GM12875 (cell line): Measurements from ENCODE around the gene UNC93B1.

Source experiments
- H3K4me3 ChIP-seq: one replicate; pipeline ENCODE4 v1.5.1; 2011; ENCODE audit warnings: low read depth, low read length, control low read depth
- TF ChIP-seq, protein P1 (sequence below): IDR thresholded peaks from 2 replicates; pipeline ENCODE4 v1.5.1; 2011; ENCODE audit warnings: low read depth, mild to moderate bottlenecking, control low read depth, inconsistent platforms, low read length, moderate library complexity, borderline replicate concordance; ENCODE audit not compliant: insufficient read depth

UNC93B1 gene

DNA sequence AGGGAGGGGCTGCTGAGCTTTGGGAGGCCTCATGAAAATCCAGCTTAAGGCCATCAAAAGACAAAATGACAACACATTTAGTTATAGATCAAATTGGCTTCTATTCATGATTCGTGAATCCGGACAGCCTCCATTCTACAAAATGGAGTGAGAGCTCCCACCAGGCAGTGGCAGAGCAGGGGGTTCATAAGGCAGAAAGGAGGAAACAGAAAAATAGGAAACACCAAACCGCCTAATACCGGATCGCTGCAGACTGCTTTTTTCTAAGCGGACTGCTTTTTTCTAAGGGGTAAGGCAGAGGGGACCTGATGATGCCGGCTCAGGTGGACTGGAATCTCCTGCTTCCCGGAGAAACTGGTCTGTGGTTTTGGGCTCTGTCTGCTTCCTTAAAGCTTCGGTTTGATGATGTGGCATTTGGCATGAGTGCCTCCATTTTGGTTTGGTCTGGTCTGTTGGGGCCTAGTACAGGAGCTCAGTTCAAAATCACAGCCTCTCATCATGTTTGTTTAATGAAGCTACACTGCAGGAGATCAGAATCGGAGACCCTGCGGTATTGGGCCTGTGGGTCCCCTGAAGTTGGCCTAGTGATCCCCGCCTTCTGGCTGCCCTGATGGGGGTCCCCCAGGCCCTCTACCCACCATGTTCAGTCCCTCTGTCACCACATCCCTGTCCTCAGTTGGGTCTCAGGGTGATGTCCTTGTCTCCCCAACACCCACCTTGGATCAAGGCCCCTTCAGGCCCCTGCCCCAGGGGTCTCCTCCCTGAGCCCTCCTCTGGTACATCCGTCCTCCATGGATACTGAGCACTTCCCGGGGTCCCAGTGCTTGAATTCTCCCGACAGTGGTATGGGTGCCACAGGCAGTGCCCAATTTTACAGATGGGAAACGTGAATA is 7.4 kb upstream of the UNC93B1 start:
- no peak overlapping the region for H3K4me3 ChIP-seq

DNA sequence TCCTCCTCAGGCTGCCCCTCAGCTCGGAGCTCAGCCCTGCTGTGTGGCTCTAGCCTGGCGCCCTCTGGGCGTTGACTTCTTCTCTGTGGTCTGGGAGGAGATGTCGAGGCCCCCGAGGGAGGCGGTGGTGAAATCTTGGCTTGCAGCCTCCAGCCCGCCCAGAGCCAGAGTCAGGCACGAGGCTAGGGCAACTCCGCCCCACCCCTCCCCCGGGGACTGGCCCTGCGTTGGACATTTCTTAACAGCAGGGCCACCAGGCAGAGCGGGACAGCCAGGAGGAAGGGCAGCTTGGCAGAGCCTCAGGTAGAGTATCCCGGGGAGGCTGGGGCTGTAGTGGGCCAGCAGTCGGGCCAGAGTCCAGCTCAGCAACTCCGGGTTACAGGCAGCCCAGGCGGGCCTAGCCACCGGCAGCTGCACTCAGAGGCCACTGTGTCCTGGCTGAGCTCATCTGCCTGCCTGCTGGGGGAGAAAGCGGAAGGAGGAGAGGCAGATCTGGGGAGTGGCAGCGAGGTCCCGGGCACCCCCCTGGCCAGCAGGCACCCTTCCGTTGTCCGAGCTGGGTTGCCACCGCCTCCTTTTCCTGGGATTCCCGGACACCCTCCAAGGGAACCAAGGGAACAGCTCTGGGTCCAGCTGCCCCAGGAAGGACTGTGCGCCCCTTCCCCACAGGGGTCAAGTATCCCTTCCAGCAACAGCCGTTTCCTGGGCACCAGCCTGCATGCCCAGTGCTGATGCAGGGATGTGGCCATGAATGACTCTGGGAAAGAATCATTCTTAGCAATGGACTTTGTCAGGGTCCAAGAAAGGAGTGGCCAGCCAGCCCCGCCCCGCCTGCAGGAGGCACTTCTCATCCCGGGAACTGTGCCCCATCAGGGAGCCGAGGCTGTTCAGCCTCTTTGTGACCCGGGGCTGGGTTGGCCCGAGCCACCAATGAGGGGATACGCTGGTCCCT is 6.5 kb upstream of the UNC93B1 start, which contains the start of gene ALDH3B1:
Gene ALDH3B1, plus strand, starts transcription at position 238 of the 952 bp plus-strand sequence. CDS start 4,971 bp downstream, outside the sequence.
- TF ChIP-seq, protein P1, sequence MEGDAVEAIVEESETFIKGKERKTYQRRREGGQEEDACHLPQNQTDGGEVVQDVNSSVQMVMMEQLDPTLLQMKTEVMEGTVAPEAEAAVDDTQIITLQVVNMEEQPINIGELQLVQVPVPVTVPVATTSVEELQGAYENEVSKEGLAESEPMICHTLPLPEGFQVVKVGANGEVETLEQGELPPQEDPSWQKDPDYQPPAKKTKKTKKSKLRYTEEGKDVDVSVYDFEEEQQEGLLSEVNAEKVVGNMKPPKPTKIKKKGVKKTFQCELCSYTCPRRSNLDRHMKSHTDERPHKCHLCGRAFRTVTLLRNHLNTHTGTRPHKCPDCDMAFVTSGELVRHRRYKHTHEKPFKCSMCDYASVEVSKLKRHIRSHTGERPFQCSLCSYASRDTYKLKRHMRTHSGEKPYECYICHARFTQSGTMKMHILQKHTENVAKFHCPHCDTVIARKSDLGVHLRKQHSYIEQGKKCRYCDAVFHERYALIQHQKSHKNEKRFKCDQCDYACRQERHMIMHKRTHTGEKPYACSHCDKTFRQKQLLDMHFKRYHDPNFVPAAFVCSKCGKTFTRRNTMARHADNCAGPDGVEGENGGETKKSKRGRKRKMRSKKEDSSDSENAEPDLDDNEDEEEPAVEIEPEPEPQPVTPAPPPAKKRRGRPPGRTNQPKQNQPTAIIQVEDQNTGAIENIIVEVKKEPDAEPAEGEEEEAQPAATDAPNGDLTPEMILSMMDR: no peak
- no peak within 1 kb of the TSS for H3K4me3 ChIP-seq

More for the DNA sequence above, 7.4 kb upstream of the UNC93B1 start:
- TF ChIP-seq, protein P1: no peak

DNA sequence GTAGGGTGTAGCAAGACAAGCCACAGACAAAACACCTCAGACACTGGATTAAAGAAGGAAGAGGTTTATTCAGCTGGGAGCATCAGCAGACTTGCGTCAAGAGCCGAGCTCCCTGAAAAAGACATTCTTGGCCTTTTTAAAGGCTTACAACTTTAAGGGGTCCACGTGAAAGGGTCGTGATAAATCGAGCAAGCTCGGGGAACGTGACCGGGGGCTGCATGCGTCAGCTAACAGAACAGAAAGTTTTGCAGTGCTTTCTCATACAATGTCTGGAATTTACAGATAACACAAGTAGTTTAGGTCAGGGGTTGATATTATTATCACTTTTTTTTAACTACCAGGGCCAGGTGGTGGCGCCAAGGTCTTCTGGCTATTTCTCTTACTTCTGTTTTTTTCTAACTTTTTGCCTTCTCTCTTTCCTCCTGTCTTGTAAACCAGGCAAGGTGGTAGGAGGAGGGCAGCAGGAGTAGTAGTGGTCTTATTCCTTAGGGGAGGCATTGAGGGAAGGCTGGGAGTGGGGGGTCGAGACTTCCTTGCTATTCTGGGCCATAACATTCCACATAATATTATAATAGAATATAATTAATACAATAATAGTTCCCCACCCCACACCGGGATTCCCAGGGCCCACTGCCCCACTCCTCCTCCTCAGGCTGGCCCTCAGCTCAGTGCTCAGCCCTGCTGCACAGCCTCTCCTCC is 5.6 kb upstream of the UNC93B1 start:
- TF ChIP-seq, protein P1: no peak
- no peak overlapping the region for H3K4me3 ChIP-seq

DNA sequence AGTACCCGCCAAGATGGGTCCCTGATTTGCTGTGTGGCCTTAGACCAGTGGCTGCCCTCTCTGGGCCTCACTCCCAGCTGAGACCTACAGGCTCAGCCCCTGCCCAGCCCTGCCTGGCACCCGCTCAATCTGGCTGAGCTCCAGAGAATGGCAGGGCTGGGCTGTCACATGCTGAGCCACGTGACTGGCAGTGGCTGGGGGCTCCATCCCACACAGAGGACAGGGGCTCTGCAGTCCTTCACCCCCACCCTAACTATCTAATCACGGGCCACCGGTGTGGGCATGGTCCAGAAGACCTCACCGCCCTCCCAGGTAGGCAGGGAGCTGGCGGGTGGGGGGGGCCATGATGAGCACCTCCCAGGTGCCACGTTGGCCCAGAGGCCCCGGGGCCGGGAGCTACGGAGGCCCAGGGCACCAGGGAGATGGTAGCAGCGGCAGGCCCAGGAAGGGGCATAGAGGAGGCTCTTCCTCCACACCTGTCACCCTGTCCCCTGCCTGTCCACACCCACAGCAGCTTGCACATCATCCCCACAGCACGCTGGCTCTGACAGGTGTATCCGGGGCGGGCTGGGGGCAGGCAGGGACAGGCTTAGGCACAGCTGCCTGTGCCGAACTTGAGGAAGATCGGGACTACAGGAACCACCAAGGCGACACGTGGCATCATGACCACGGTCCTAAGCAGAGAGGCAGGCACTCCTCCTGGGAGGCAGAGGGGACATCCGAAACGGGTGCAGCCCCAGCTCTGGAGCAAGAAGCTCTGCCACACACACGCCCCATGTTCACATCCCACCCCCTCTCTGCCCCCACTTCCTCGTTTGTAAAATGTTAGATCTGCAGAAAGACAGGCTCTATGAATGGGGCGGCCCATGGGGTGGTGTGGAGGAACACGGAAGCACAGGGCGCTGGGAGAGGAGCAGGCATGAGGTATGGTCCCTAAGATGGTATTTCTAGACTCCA is 4.8 kb upstream of the UNC93B1 start:
- H3K4me3 ChIP-seq: no peak overlapping the region
- TF ChIP-seq, protein P1: no peak

DNA sequence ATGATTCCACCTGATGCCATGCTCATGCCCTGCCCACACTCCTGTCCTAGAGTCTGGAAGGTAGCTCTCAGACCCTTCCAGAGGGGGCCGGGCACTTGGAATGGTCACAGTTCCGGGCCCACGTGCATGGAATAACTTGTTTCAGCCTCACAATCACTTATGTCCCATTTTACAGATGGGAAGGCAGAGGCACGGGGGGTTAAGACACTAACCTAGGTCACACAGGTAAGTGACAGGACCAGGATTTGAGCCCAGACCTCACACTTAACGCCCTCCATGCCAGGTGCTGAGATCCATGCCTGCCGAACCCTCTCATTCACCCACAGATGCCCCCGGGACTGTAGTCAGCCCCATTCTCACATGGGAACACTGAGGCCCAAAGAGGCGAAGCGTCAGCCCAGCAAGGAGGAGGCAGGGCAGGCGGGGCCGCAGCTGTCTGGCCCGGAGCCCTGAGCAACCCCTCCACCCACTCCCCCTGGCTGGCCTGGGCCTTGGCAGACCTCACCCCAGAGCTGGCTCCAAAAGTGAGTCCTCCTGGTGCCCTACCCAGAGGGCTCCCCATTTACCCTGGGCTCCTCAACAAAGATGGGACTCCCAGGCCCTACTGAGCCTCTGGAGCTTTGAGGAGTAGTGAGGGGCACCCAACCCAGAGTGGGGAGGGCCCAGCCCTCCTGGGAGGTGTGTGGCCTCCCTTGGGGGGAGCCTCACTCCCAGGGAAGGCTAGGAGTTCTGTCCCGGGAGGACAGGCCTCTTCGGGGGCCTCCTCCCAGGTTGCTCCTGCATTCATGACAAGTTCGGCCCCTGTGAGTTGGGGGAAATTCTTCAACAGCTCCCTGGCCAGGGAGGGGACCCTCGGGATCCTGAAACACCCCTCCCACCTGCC is 3.8 kb upstream of the UNC93B1 start:
- TF ChIP-seq, protein P1: no peak

More for the DNA sequence above, 3.8 kb upstream of the UNC93B1 start:
- no peak overlapping the region for H3K4me3 ChIP-seq
